Neural crest cell (in vitro differentiated cells): ENCODE measurements around the gene STING1. TPM values are rescaled to one million over a fixed set of nuclear protein-coding genes. Genes with fewer than 3 reads are reported as not detected.

Experiments used
- DNase-seq: peaks from one replicate; pipeline ENCODE4 v3.0.0; 2021; ENCODE audit warnings: low read depth, mixed read lengths, low spot score
- H3K27ac Mint-ChIP-seq: one replicate; pipeline ENCODE4 v1.8.0; 2021; ENCODE audit warnings: mild to moderate bottlenecking, mixed read lengths; ENCODE audit not compliant: unreplicated experiment
- H3K27me3 Mint-ChIP-seq: 2 replicates; pipeline ENCODE4 v1.8.0; 2021; ENCODE audit warnings: low read depth, mild to moderate bottlenecking, mixed read lengths
- H3K36me3 Mint-ChIP-seq: 2 replicates; pipeline ENCODE4 v1.8.0; 2021; ENCODE audit warnings: low read depth, mild to moderate bottlenecking, mixed read lengths
- H3K4me1 Mint-ChIP-seq: 2 replicates; pipeline ENCODE4 v1.8.0; 2021; ENCODE audit warnings: mixed read lengths
- H3K4me3 Mint-ChIP-seq: one replicate; pipeline ENCODE4 v1.8.0; 2021; ENCODE audit warnings: mild to moderate bottlenecking, mixed read lengths
- H3K9me3 Mint-ChIP-seq: 2 replicates; pipeline ENCODE4 v1.8.0; 2021; ENCODE audit warnings: mixed read lengths
- CTCF ChIP-seq: fragments of 200-600 bp; sonication (generic); conservative IDR thresholded peaks from 2 replicates; pipeline ENCODE4 v1.5.0; 2021; ENCODE audit warnings: antibody characterized with exemption, mild to moderate bottlenecking
- total RNA-seq: library from RNA; stranded (reverse); gene quantifications from 2 replicates; pipeline ENCODE4 v1.2.1, GENCODE V29; 2021

The STING1 gene
- total RNA-seq, 1 donor from 2014 or later = 0.49 TPM

GRCh38 chr5:139438707-139439012 lies 43.9 kb downstream of the STING1 start:
- DNase-seq = no peak
- no peak overlapping the region for H3K27ac Mint-ChIP-seq
- no peak for TF ChIP-seq CTCF
- H3K27me3 Mint-ChIP-seq = peaks cover 2% of the 10 kb centered on the region
- H3K4me1 Mint-ChIP-seq = peaks cover 23% of the 10 kb centered on the region
- peaks cover 6% of the 10 kb centered on the region for H3K36me3 Mint-ChIP-seq
- peak overlapping the region; percentile 97 for H3K4me3 Mint-ChIP-seq
- H3K9me3 Mint-ChIP-seq = no peaks in the 10 kb centered on the region

- peaks cover 6% of the 10 kb centered on the region for H3K36me3 Mint-ChIP-seq
- H3K4me1 Mint-ChIP-seq = peaks cover 23% of the 10 kb centered on the region
- H3K27ac Mint-ChIP-seq = no peak overlapping the region
- no peaks in the 10 kb centered on the region for H3K27me3 Mint-ChIP-seq
- TF ChIP-seq CTCF = no peak
- DNase-seq = no peak
- H3K4me3 Mint-ChIP-seq = no peak overlapping the region
- H3K9me3 Mint-ChIP-seq = no peaks in the 10 kb centered on the region
Observed at GRCh38 chr5:139435676-139436075, 46.9 kb downstream of the STING1 start.

GRCh38 chr5:139431706-139432105 lies 50.9 kb downstream of the STING1 start:
- Mint-ChIP-seq H3K36me3 (peaks cover 3% of the 10 kb centered on the region), H3K4me1 (no peaks in the 10 kb centered on the region), H3K4me3 (no peak overlapping the region), H3K27me3 (no peaks in the 10 kb centered on the region), H3K27ac (no peak overlapping the region), H3K9me3 (no peaks in the 10 kb centered on the region)
- no peak for DNase-seq
- no peak for TF ChIP-seq CTCF

GRCh38 chr5:139430015-139430414 lies 52.5 kb downstream of the STING1 start:
- peaks cover 3% of the 10 kb centered on the region for H3K36me3 Mint-ChIP-seq
- H3K9me3 Mint-ChIP-seq = no peaks in the 10 kb centered on the region
- no peak for TF ChIP-seq CTCF
- no peak for DNase-seq
- no peaks in the 10 kb centered on the region for H3K27me3 Mint-ChIP-seq
- H3K4me1 Mint-ChIP-seq = no peaks in the 10 kb centered on the region
- no peak overlapping the region for H3K4me3 Mint-ChIP-seq
- no peak overlapping the region for H3K27ac Mint-ChIP-seq

GRCh38 chr5:139426203-139426885 lies 56.2 kb downstream of the STING1 start:
- Mint-ChIP-seq H3K4me1 (no peaks in the 10 kb centered on the region), H3K27ac (no peak overlapping the region), H3K36me3 (no peaks in the 10 kb centered on the region), H3K27me3 (no peaks in the 10 kb centered on the region), H3K9me3 (no peaks in the 10 kb centered on the region), H3K4me3 (no peak overlapping the region)
- no peak for TF ChIP-seq CTCF
- no peak for DNase-seq

Other genes with a start within 250 kb of the STING1 start
- 321 and 329 TPM in 2 replicates for gene MATR3, start 189.0 kb downstream of the STING1 start, total RNA-seq
- 103 and 104 TPM in 2 replicates for gene PAIP2, start 140.9 kb downstream of the STING1 start, total RNA-seq
- gene SLC23A1, start 99.5 kb downstream of the STING1 start, total RNA-seq = not detected in 2 replicates
- gene MZB1, start 92.8 kb downstream of the STING1 start, total RNA-seq = 0.25 and 0.30 TPM in 2 replicates
- 2.2 and 2.4 TPM in 2 replicates for gene PROB1, start 87.7 kb downstream of the STING1 start, total RNA-seq
- gene SPATA24, start 78.7 kb downstream of the STING1 start, total RNA-seq = 15.2 and 16.1 TPM in 2 replicates
- 27.9 and 32.5 TPM in 2 replicates for gene DNAJC18, start 43.2 kb downstream of the STING1 start, total RNA-seq
- gene ECSCR, start 20.0 kb downstream of the STING1 start, total RNA-seq = not detected in 2 replicates
- not detected in 2 replicates for gene SMIM33, start 11.8 kb downstream of the STING1 start, total RNA-seq
- 165 and 166 TPM in 2 replicates for gene UBE2D2, start 78.6 kb upstream of the STING1 start, total RNA-seq
- 29.2 and 30.4 TPM in 2 replicates for gene CXXC5, start 165.6 kb upstream of the STING1 start, total RNA-seq